DMS79 (cell line): ENCODE measurements around the gene VAV2.
A peak's percentile ranks its signal among the peaks of the same experiment; 100 is the strongest.

Experiments used
- DNase-seq: peaks from one replicate; lab custom pipeline; 2025; lab: John Stamatoyannopoulos, UW

VAV2 gene

GRCh38 chr9:133889584-133890301, 102.4 kb downstream of the VAV2 start:
- no peak for DNase-seq

- DNase-seq = peak; percentile 74
Measured at GRCh38 chr9:133888809-133889491, 103.2 kb downstream of the VAV2 start.

GRCh38 chr9:133888048-133888808, 103.9 kb downstream of the VAV2 start:
- peak; percentile 81 for DNase-seq

GRCh38 chr9:133887540-133888047, 104.5 kb downstream of the VAV2 start:
- no peak for DNase-seq

- peak; percentile 18 for DNase-seq
Measured at GRCh38 chr9:133886563-133887501, 105.3 kb downstream of the VAV2 start.

GRCh38 chr9:133884907-133885744, 107.0 kb downstream of the VAV2 start:
- no peak for DNase-seq

- DNase-seq = no peak
Measured at GRCh38 chr9:133882849-133883755, 109.0 kb downstream of the VAV2 start.

GRCh38 chr9:133881671-133882381, 110.3 kb downstream of the VAV2 start:
- DNase-seq = peak; percentile 98

GRCh38 chr9:133880851-133881661, 111.1 kb downstream of the VAV2 start:
- peak; percentile 98 for DNase-seq

GRCh38 chr9:133880136-133880535, 112.0 kb downstream of the VAV2 start:
- no peak for DNase-seq

GRCh38 chr9:133879615-133880014, 112.5 kb downstream of the VAV2 start:
- DNase-seq = no peak

GRCh38 chr9:133878402-133878801, 113.7 kb downstream of the VAV2 start:
- DNase-seq = no peak

GRCh38 chr9:133877967-133878366, 114.2 kb downstream of the VAV2 start:
- no peak for DNase-seq

- DNase-seq = no peak
Measured at GRCh38 chr9:133877327-133877726, 114.8 kb downstream of the VAV2 start.

GRCh38 chr9:133876836-133877235, 115.3 kb downstream of the VAV2 start:
- no peak for DNase-seq

- no peak for DNase-seq
Measured at GRCh38 chr9:133876144-133876543, 116.0 kb downstream of the VAV2 start.

- DNase-seq = no peak
Measured at GRCh38 chr9:133875131-133875530, 117.0 kb downstream of the VAV2 start.

GRCh38 chr9:133874659-133875058, 117.5 kb downstream of the VAV2 start:
- no peak for DNase-seq
